K562 (cell line): Measurements from ENCODE around the gene LY6G5B. TPM values are rescaled to one million over a fixed set of nuclear protein-coding genes. Genes with fewer than 3 reads are reported as not detected.

Experiments
- ATAC-seq: fragments of 200-7000 bp; cut with Tn5 transposase; 3 replicates; pipeline ENCODE4 v1.9.1; 2020; ENCODE audit warnings: moderate library complexity
- BruUV-seq: library from RNA; stranded (reverse); fragments of 400-500 nt; replicated peaks from 2 replicates; lab custom pipeline; 2021; lab: Mats Ljungman, UMichigan
- CTCF ChIA-PET: fragments of 300-600 bp; formaldehyde crosslinking; extraction: SDS; loops from one replicate; lab custom pipeline; 2021; ENCODE audit warnings: low intra/inter-chr PET ratio; lab: Yijun Ruan, JAX
- POLR2A ChIA-PET: fragments of 300-600, 350-650 bp; sonication (Branson Sonifier 250); formaldehyde crosslinking; extraction: SDS; loops from one replicate; lab custom pipeline; 2021; ENCODE audit warnings: antibody characterized with exemption, inconsistent platforms; lab: Yijun Ruan, JAX
- DNase-seq, 4 experiments: peaks; one replicate each; pipeline versions ENCODE4 v3.0.0 to v3.0.0-alpha.2; 2011 to 2018; ENCODE audit warnings: low spot score in 3 of 4, mixed read lengths in 3 of 4; ENCODE audit errors: extremely low read depth in 1 of 4
- FAIRE-seq: peaks from 2 replicates; lab custom pipeline; 2011; peaks lifted over from hg19 to GRCh38; lab: Jason Lieb, UNC
- H2AFZ ChIP-seq: 2 replicates; pipeline ENCODE4 v1.6.0; 2011; ENCODE audit warnings: low read depth, low read length, control low read depth, inconsistent platforms
- H3K27ac ChIP-seq: fragments of 200-600 bp; 3 replicates; pipeline ENCODE4 v1.8.0; 2011; ENCODE audit warnings: low read depth, mild to moderate bottlenecking, control low read depth, inconsistent platforms, low read length, moderate library complexity, mixed read lengths; ENCODE audit errors: extremely low read depth
- H3K27me3 ChIP-seq, 2 experiments: fragments of 300-600 bp in 1 of 2; 2 replicates in 1 of 2; 3 replicates in 1 of 2; pipeline versions ENCODE4 v1.6.0 to v1.8.0; 2011; ENCODE audit warnings: inconsistent platforms in 2 of 2, low read length in 2 of 2, mild to moderate bottlenecking in 1 of 2, mixed read lengths in 1 of 2, moderate library complexity in 1 of 2; ENCODE audit not compliant: control insufficient read depth in 2 of 2, insufficient read depth in 2 of 2
- H3K36me3 ChIP-seq: fragments of 300-600 bp; 3 replicates; pipeline ENCODE4 v1.8.0; 2011; ENCODE audit warnings: mild to moderate bottlenecking, low read length, inconsistent platforms; ENCODE audit not compliant: control insufficient read depth, insufficient read depth
- H3K4me1 ChIP-seq, 2 experiments: fragments of 200-600 bp in 1 of 2; replicated peaks in 1 of 2; 2 replicates in 1 of 2; 3 replicates in 1 of 2; pipeline versions ENCODE4 v1.5.1 to v1.8.0; 2011; ENCODE audit warnings: inconsistent platforms in 2 of 2, low read length in 2 of 2, mild to moderate bottlenecking in 1 of 2, mixed read lengths in 1 of 2, moderate library complexity in 1 of 2; ENCODE audit not compliant: control insufficient read depth in 2 of 2, insufficient read depth in 2 of 2
- H3K4me2 ChIP-seq: 2 replicates; pipeline ENCODE4 v1.6.1; 2011; ENCODE audit warnings: low read length, control low read depth, inconsistent platforms, mixed read lengths; ENCODE audit not compliant: insufficient read depth
- H3K4me3 ChIP-seq: fragments of 200-600 bp; sonication (generic), shearing (Covaris generic); 2 replicates; pipeline ENCODE4 v1.5.1; 2016; ENCODE audit warnings: control low read depth, inconsistent platforms
- H3K79me2 ChIP-seq: fragments of 200-600 bp; 3 replicates; pipeline ENCODE4 v1.8.0; 2011; ENCODE audit warnings: low read length, inconsistent platforms; ENCODE audit not compliant: control insufficient read depth, insufficient read depth
- H3K9ac ChIP-seq, 2 experiments: 2 replicates each; pipeline versions ENCODE4 v1.6.0 to v1.6.1; 2011; ENCODE audit warnings: low read depth in 2 of 2, low read length in 2 of 2, control low read depth in 1 of 2, inconsistent platforms in 1 of 2, mild to moderate bottlenecking in 1 of 2, mixed read lengths in 1 of 2; ENCODE audit not compliant: insufficient read depth in 1 of 2
- H3K9me1 ChIP-seq: one replicate; pipeline ENCODE4 v1.6.0; 2011; ENCODE audit warnings: inconsistent platforms, mild to moderate bottlenecking, low read length, moderate library complexity; ENCODE audit not compliant: control insufficient read depth, insufficient read depth
- H3K9me3 ChIP-seq: replicated peaks from 2 replicates; pipeline ENCODE4 v1.5.1; 2011; ENCODE audit warnings: low read depth, low read length, inconsistent platforms; ENCODE audit not compliant: control insufficient read depth, insufficient read depth
- H4K20me1 ChIP-seq: replicated peaks from 2 replicates; pipeline ENCODE4 v1.6.1; 2011; ENCODE audit warnings: low read length, inconsistent platforms, mixed read lengths; ENCODE audit not compliant: control insufficient read depth, insufficient read depth
- ATF1 ChIP-seq, 2 experiments: fragments of 450-650 bp in 1 of 2; IDR thresholded peaks; 2 replicates each; pipeline ENCODE4 v1.6.1; 2016; ENCODE audit warnings: missing compliant biosample characterization in 1 of 2, missing genetic modification characterization in 1 of 2
- BHLHE40 ChIP-seq: IDR thresholded peaks from 2 replicates; pipeline ENCODE4 v1.6.1; 2011; ENCODE audit warnings: low read length, improper control_type of control experiment
- CCAR2 ChIP-seq: fragments of 200-400 bp; formaldehyde crosslinking; IDR thresholded peaks from 2 replicates; pipeline ENCODE4 v1.6.1; 2017; ENCODE audit warnings: mild to moderate bottlenecking, low read depth, low read length
- CREM ChIP-seq: IDR thresholded peaks from 2 replicates; pipeline ENCODE4 v1.6.1; 2014; ENCODE audit warnings: antibody characterized with exemption, low read depth
- CSDE1 ChIP-seq, 2 experiments: fragments of 450-650 bp; IDR thresholded peaks; 2 replicates each; pipeline ENCODE4 v1.6.1; 2016; ENCODE audit warnings: mild to moderate bottlenecking in 1 of 2
- GABPB1 ChIP-seq: sonication (generic); formaldehyde crosslinking; IDR thresholded peaks from 2 replicates; pipeline ENCODE4 v1.8.0; 2022; ENCODE audit warnings: mild to moderate bottlenecking, missing genetic modification reagents
- POLR2G ChIP-seq: fragments of 200-400 bp; formaldehyde crosslinking; IDR thresholded peaks from 2 replicates; pipeline ENCODE4 v1.6.1; 2017; ENCODE audit warnings: low read depth, mild to moderate bottlenecking, antibody characterized with exemption, low read length, moderate library complexity
- RBFOX2 ChIP-seq: fragments of 200-400 bp; formaldehyde crosslinking; IDR thresholded peaks from 2 replicates; pipeline ENCODE4 v1.6.1; 2017; ENCODE audit warnings: low read depth, mild to moderate bottlenecking, low read length, moderate library complexity
- SP1 ChIP-seq: sonication (generic); formaldehyde crosslinking; IDR thresholded peaks from 2 replicates; pipeline ENCODE4 v1.8.1; 2022; ENCODE audit warnings: mild to moderate bottlenecking, missing genetic modification reagents
- ZNF143 ChIP-seq: sonication (generic); formaldehyde crosslinking; IDR thresholded peaks from 2 replicates; pipeline ENCODE4 v1.9.0; 2022; ENCODE audit warnings: mild to moderate bottlenecking, missing genetic modification reagents
- ZNF217 ChIP-seq: sonication (generic); formaldehyde crosslinking; IDR thresholded peaks from 2 replicates; pipeline ENCODE4 v1.8.0; 2022; ENCODE audit warnings: mild to moderate bottlenecking, missing genetic modification reagents
- ZNF780A ChIP-seq: fragments of 250-450 bp; sonication (Bioruptor Pico); IDR thresholded peaks from 2 replicates; pipeline ENCODE4 v1.5.0; 2021; ENCODE audit warnings: mild to moderate bottlenecking
- WGBS: fragments of 100-300 bp; shearing (Covaris generic); methylation state at CpG from one replicate; pipeline ENCODE4 v1.1.6; 2016; ENCODE audit warnings: low coverage, mixed read lengths; ENCODE audit not compliant: insufficient coverage; ENCODE audit errors: missing lambda C conversion rate; 5-methylcytosine and 5-hydroxymethylcytosine counted together
- in situ Hi-C: fragments of 300-500 bp; cut with MboI; formaldehyde crosslinking; loops from 4 replicates; pipeline ENCODE4 v1.15.0; 2018; ENCODE audit warnings: inconsistent platforms, mixed read lengths
- intact Hi-C: fragments of 100-400 bp; cut with micrococcal nuclease; formaldehyde crosslinking; loops from 2 replicates; pipeline ENCODE4 v1.14.2; 2022
- polyA plus RNA-seq, 8 experiments: library from polyadenylated mRNA; depleted of rRNA in 4 of 8; stranded (reverse) in 5 of 8; unstranded in 3 of 8; fragments of >200 nt; fragmentation: Nextera tagmentation in 2 of 8; fragmentation: Illumina TruSeq in 1 of 8; extraction: Ambion mirVana in 2 of 8; extraction: Trizol in 1 of 8; gene quantifications; 2 replicates each; pipeline versions ENCODE4 v1.2.1 to v1.2.3, GENCODE V29; 2011 to 2014; ENCODE audit warnings: inconsistent platforms in 1 of 8, missing spikeins in 1 of 8
- total RNA-seq, 7 experiments: library from RNA; depleted of rRNA in 6 of 7; stranded (reverse); fragments of >200 nt in 6 of 7; fragmentation: Illumina TruSeq in 2 of 7; extraction: Trizol in 2 of 7; gene quantifications; 2 replicates each; pipeline versions ENCODE4 v1.2.1 to v1.2.3, GENCODE V29; 2011 to 2021; ENCODE audit warnings: low replicate concordance in 1 of 7

LY6G5B gene
- total and polyA plus RNA-seq, 9 of the 15 experiments (the other 6 are each of a cell fraction or from before 2014, with no cell fraction given), result 6.0 to 27.0 (median 7.5) TPM

DNA sequence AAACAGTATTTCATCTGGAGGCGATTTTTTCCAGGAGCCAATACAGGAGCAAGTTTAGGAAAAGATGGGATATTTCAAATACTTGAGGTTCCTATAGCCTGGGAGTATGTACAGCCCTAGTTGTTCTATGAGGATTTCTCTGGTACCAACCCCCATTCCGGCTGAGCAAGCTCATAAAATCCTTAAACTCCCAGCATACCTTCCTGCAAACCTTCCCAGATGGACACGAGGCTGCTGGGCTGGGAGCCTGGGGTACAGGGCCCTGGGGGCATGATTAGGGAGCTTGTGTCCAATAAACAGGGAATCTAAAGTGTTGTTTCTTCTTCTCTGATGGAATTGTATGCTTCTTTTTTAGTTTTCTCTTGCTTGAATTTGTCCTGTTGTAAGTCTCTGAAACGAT is 47.8 kb upstream of the LY6G5B start (continued):
- TF ChIP-seq ATF1 (CRISPR knock-in tag; IDR thresholded peaks at IDR 0.05), result no peak
- TF ChIP-seq ATF1 (tag; IDR thresholded peaks at IDR 0.05), result no peak
- TF ChIP-seq ZNF780A (CRISPR knock-in tag), result no peak
- TF ChIP-seq CCAR2, result no peak
- no peak for TF ChIP-seq CSDE1 (IDR thresholded peaks at IDR 0.05)
- no peak for TF ChIP-seq CREM
- TF ChIP-seq, all 486 proteins: peak for 0

GRCh38 chr6:31622684-31623091 is 47.1 kb upstream of the LY6G5B start:
- in situ Hi-C loops, result no loop called here
- peak overlapping the region; percentile 96; the same call in 1 of the 2 replicates for H3K4me3 ChIP-seq
- ChIA-PET CTCF (no interaction called here), POLR2A (interaction anchor here (0.6 to 12.4 kb wide), 18 partner anchors 10 to 1349 kb away, joined by 3 to 274 read pairs (median 4); partner anchors contain the start of genes BAG6, C6orf47, DDX39B and NFKBIL1)
- H3K9me3 ChIP-seq, result no peaks in the 10 kb centered on the region
- intact Hi-C loops, result no loop called here
- no peak for FAIRE-seq
- H3K27me3 ChIP-seq, result no peaks in the 10 kb centered on the region
- H3K36me3 ChIP-seq, result peaks cover 68% of the 10 kb centered on the region
- H4K20me1 ChIP-seq, result peaks cover 25% of the 10 kb centered on the region; the same call in 1 of the 2 replicates
- ATAC-seq, result no peak
- H3K4me2 ChIP-seq, result peak overlapping the region; percentile 99
- H2AFZ ChIP-seq, result no peak overlapping the region
- H3K79me2 ChIP-seq, result peaks cover 69% of the 10 kb centered on the region
- peaks cover 12% of the 10 kb centered on the region for H3K9me1 ChIP-seq
- H3K4me1 ChIP-seq, result peaks cover 13 to 27% of the 10 kb centered on the region in 2 experiments
- 79% methylated on average over 10 of the region's 10 CpGs for WGBS
- H3K9ac ChIP-seq, result peak overlapping the region; percentile 64 to 98; a peak in 3 of 4 replicates
- TF ChIP-seq BHLHE40 (peak; percentile 68), SP1 (CRISPR knock-in tag) (0 out of 2 replicates have a peak, but pooled peaks have one; percentile 23), POLR2G (0 out of 2 replicates have a peak, but pooled peaks have one; percentile 25), GABPB1 (CRISPR knock-in tag) (0 out of 2 replicates have a peak, but pooled peaks have one; percentile 18), ZNF217 (no peak), RBFOX2 (peak; percentile 54), ZNF143 (CRISPR knock-in tag) (no peak)
- H3K27ac ChIP-seq, result peak overlapping the region; percentile 98; the same call in 2 of the 3 replicates
- no TSS peak for BruUV-seq
- DNase-seq, result no peak
